Dendritic cell treated with granulocyte-macrophage colony-stimulating factor and Interleukin-4, amounts not matched to agents 40 ng/mL and 50 ng/mL, for 4 days (primary cell): ENCODE data around the gene UNC93B1.
"Not testable (repeated sequence)": the region's sequence is repeated elsewhere in the genome, so short reads cannot be mapped to it uniquely, and the experiment has no call there.

ENCODE experiments used
- H3K27ac Mint-ChIP-seq: one replicate; pipeline ENCODE4 v1.8.0; 2022; ENCODE audit warnings: mild to moderate bottlenecking, mixed read lengths
- H3K27me3 Mint-ChIP-seq: one replicate; pipeline ENCODE4 v1.8.0; 2022; ENCODE audit warnings: mild to moderate bottlenecking, mixed read lengths
- H3K36me3 Mint-ChIP-seq: one replicate; pipeline ENCODE4 v1.8.0; 2022; ENCODE audit warnings: low read depth, mixed read lengths
- H3K4me1 Mint-ChIP-seq: one replicate; pipeline ENCODE4 v1.8.0; 2022; ENCODE audit warnings: low read depth, mixed read lengths
- H3K4me3 Mint-ChIP-seq: one replicate; pipeline ENCODE4 v1.8.0; 2022; ENCODE audit warnings: mild to moderate bottlenecking, moderate library complexity, mixed read lengths
- H3K9me3 Mint-ChIP-seq: one replicate; pipeline ENCODE4 v1.8.0; 2022; ENCODE audit warnings: mixed read lengths
- intact Hi-C: fragments of 100-400 bp; cut with micrococcal nuclease; formaldehyde crosslinking; loops from one replicate; pipeline ENCODE4 v1.15.0; 2022

The UNC93B1 gene

GRCh38 chr11:67947785-67948184 is 56.1 kb downstream of the UNC93B1 start:
- H3K36me3 Mint-ChIP-seq, intact Hi-C loops, H3K27ac Mint-ChIP-seq, H3K4me3 Mint-ChIP-seq, H3K9me3 Mint-ChIP-seq, H3K4me1 Mint-ChIP-seq: not testable (repeated sequence)
- H3K27me3 Mint-ChIP-seq: peaks cover 21% of the 10 kb centered on the region

GRCh38 chr11:67946403-67946802 is 57.5 kb downstream of the UNC93B1 start:
- intact Hi-C loops, H3K9me3 Mint-ChIP-seq, H3K4me3 Mint-ChIP-seq, H3K36me3 Mint-ChIP-seq, H3K27ac Mint-ChIP-seq, H3K4me1 Mint-ChIP-seq: not testable (repeated sequence)
- peaks cover 13% of the 10 kb centered on the region for H3K27me3 Mint-ChIP-seq

GRCh38 chr11:67943406-67943805 is 60.5 kb downstream of the UNC93B1 start:
- H3K36me3 Mint-ChIP-seq, H3K9me3 Mint-ChIP-seq, H3K27ac Mint-ChIP-seq, H3K4me3 Mint-ChIP-seq, H3K4me1 Mint-ChIP-seq, intact Hi-C loops, H3K27me3 Mint-ChIP-seq: not testable (repeated sequence)
